Measurements from ENCODE around the gene HSPA1L. TPM values are rescaled to one million over a fixed set of nuclear protein-coding genes. Genes with fewer than 3 reads are reported as not detected.
A peak's percentile ranks its signal among the peaks of the same experiment; 100 is the strongest.

The HSPA1L gene
- total and polyA plus RNA-seq, 7 donors, result 0.86 to 23.1 (median 3.3) TPM

GRCh38 chr6:31763619-31763940 is 51.5 kb downstream of the HSPA1L start:
- no peaks in the 10 kb centered on the region for H3K27me3 ChIP-seq (ENCODE audit: insufficient read depth in 3 of 3, low read length in 2 of 3)
- H3K4me3 ChIP-seq, result no peak overlapping the region
- ATAC-seq (peak in 1 of 4 donors; percentile 24), DNase-seq (no peak)
- no peaks in the 10 kb centered on the region for H3K9me3 ChIP-seq
- no peaks in the 10 kb centered on the region for H3K4me1 ChIP-seq
- H3K36me3 ChIP-seq (ENCODE audit: insufficient read depth in 1 of 2, low read depth in 1 of 2), result peaks cover 0 to 39% of the 10 kb centered on the region in 2 donors
- no peak for TF ChIP-seq CTCF (IDR thresholded peaks at IDR 0.05)
- no peak overlapping the region for H3K27ac ChIP-seq
- intact Hi-C loops (cut with DNase I), result no loop called here
- 8 to 20% (median 16%) methylated on average over 1 of the region's 1 CpG for WGBS, 3 donors

- intact Hi-C loops (cut with DNase I), result no loop called here
- Histone ChIP-seq H3K27ac (no peak overlapping the region), H3K9me3 (no peaks in the 10 kb centered on the region), H3K4me3 (no peak overlapping the region), H3K36me3 (ENCODE audit: insufficient read depth in 1 of 2, low read depth in 1 of 2) (peaks cover 0 to 36% of the 10 kb centered on the region in 2 donors), H3K27me3 (ENCODE audit: insufficient read depth in 3 of 3, low read length in 2 of 3) (no peaks in the 10 kb centered on the region), H3K4me1 (no peaks in the 10 kb centered on the region)
- DNase-seq (no peak), ATAC-seq (no peak)
- no peak for TF ChIP-seq CTCF (IDR thresholded peaks at IDR 0.05)
- WGBS, 3 donors, result 63 to 68% (median 67%) methylated on average over 8 of the region's 8 CpGs
Observed at GRCh38 chr6:31762878-31763618, 52.0 kb downstream of the HSPA1L start.

GRCh38 chr6:31762356-31762755 is 52.7 kb downstream of the HSPA1L start, which contains the start of gene SAPCD1:
SAPCD1 (plus strand) TSS chr6:31762656; CDS start chr6:31763055, 399 bp downstream.
- DNase-seq (no peak), ATAC-seq (no peak)
- H3K4me1 ChIP-seq, result no peaks in the 10 kb centered on the region
- no peaks in the 10 kb centered on the region for H3K9me3 ChIP-seq
- WGBS, 3 donors, result 76 to 84% (median 79%) methylated on average over 4 of the region's 4 CpGs
- no peak for TF ChIP-seq CTCF (IDR thresholded peaks at IDR 0.05)
- H3K27me3 ChIP-seq (ENCODE audit: insufficient read depth in 3 of 3, low read length in 2 of 3), result no peaks in the 10 kb centered on the region
- no peak within 1 kb of the TSS for H3K4me3 ChIP-seq
- intact Hi-C loops (cut with DNase I), result no loop called here
- H3K36me3 ChIP-seq (ENCODE audit: insufficient read depth in 1 of 2, low read depth in 1 of 2), result peaks cover 0 to 30% of the 10 kb centered on the region in 2 donors
- no peak within 1 kb of the TSS for H3K27ac ChIP-seq

GRCh38 chr6:31761343-31761742 is 53.7 kb downstream of the HSPA1L start:
- 96 to 98% (median 97%) methylated on average over 8 of the region's 8 CpGs for WGBS, 3 donors
- peaks cover 0 to 20% of the 10 kb centered on the region in 2 donors for H3K36me3 ChIP-seq (ENCODE audit: insufficient read depth in 1 of 2, low read depth in 1 of 2)
- intact Hi-C loops (cut with DNase I), result no loop called here
- no peaks in the 10 kb centered on the region for H3K9me3 ChIP-seq
- H3K27ac ChIP-seq, result no peak overlapping the region
- H3K4me3 ChIP-seq, result no peak overlapping the region
- H3K27me3 ChIP-seq (ENCODE audit: insufficient read depth in 3 of 3, low read length in 2 of 3), result no peaks in the 10 kb centered on the region
- no peak for DNase-seq
- H3K4me1 ChIP-seq, result no peaks in the 10 kb centered on the region
- ATAC-seq, result no peak
- TF ChIP-seq CTCF (IDR thresholded peaks at IDR 0.05), result no peak

GRCh38 chr6:31760790-31761189 is 54.3 kb downstream of the HSPA1L start:
- H3K4me3 ChIP-seq, result no peak overlapping the region
- no peaks in the 10 kb centered on the region for H3K9me3 ChIP-seq
- no peaks in the 10 kb centered on the region for H3K27me3 ChIP-seq (ENCODE audit: insufficient read depth in 3 of 3, low read length in 2 of 3)
- H3K27ac ChIP-seq, result no peak overlapping the region
- TF ChIP-seq CTCF (IDR thresholded peaks at IDR 0.05), result no peak
- DNase-seq, result no peak
- 92 to 96% (median 93%) methylated on average over 5 of the region's 5 CpGs for WGBS, 3 donors
- no peak for ATAC-seq
- H3K4me1 ChIP-seq, result no peaks in the 10 kb centered on the region
- H3K36me3 ChIP-seq (ENCODE audit: insufficient read depth in 1 of 2, low read depth in 1 of 2), result peaks cover 0 to 14% of the 10 kb centered on the region in 2 donors
- intact Hi-C loops (cut with DNase I), result no loop called here
